ENCODE data around the gene PTCHD4.
"Not testable (repeated sequence)": the region's sequence is repeated elsewhere in the genome, so short reads cannot be mapped to it uniquely, and the experiment has no call there.

Gene PTCHD4

GRCh38 chr6:48111575-48111974 is 578 bp upstream of the PTCHD4 start:
- TF ChIP-seq, protein P1, sequence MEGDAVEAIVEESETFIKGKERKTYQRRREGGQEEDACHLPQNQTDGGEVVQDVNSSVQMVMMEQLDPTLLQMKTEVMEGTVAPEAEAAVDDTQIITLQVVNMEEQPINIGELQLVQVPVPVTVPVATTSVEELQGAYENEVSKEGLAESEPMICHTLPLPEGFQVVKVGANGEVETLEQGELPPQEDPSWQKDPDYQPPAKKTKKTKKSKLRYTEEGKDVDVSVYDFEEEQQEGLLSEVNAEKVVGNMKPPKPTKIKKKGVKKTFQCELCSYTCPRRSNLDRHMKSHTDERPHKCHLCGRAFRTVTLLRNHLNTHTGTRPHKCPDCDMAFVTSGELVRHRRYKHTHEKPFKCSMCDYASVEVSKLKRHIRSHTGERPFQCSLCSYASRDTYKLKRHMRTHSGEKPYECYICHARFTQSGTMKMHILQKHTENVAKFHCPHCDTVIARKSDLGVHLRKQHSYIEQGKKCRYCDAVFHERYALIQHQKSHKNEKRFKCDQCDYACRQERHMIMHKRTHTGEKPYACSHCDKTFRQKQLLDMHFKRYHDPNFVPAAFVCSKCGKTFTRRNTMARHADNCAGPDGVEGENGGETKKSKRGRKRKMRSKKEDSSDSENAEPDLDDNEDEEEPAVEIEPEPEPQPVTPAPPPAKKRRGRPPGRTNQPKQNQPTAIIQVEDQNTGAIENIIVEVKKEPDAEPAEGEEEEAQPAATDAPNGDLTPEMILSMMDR (IDR thresholded peaks at IDR 0.05; ENCODE audit: low read depth, low read length): no peak
- no peak for DNase-seq (ENCODE audit: extremely low read depth, low read depth)

GRCh38 chr6:48110436-48111142 is 408 bp downstream of the PTCHD4 start:
- TF ChIP-seq, protein P1 (IDR thresholded peaks at IDR 0.05; ENCODE audit: low read depth, low read length): no peak
- no peak for DNase-seq (ENCODE audit: extremely low read depth, low read depth)

DNA sequence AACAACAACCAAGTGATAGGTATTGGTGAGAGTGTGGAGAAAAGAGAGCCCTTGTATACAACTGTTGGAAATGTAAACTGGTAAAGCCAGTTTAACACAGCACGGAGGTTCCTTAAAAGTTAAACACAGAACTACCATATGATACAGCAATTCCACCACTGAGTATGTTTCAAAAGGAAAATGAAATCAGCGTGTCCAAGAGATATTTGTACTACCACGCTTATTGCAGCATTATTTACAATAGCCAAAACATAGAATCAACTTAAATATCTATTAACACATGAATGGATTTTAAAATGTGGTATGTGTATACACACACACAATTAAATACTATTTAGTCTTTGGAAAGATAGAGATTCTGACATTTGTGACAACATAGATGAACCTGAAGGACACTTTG is 1.1 kb downstream of the PTCHD4 start:
- DNase-seq (ENCODE audit: extremely low read depth, low read depth): no peak
- TF ChIP-seq, protein P1 (IDR thresholded peaks at IDR 0.05; ENCODE audit: low read depth, low read length): no peak

DNA sequence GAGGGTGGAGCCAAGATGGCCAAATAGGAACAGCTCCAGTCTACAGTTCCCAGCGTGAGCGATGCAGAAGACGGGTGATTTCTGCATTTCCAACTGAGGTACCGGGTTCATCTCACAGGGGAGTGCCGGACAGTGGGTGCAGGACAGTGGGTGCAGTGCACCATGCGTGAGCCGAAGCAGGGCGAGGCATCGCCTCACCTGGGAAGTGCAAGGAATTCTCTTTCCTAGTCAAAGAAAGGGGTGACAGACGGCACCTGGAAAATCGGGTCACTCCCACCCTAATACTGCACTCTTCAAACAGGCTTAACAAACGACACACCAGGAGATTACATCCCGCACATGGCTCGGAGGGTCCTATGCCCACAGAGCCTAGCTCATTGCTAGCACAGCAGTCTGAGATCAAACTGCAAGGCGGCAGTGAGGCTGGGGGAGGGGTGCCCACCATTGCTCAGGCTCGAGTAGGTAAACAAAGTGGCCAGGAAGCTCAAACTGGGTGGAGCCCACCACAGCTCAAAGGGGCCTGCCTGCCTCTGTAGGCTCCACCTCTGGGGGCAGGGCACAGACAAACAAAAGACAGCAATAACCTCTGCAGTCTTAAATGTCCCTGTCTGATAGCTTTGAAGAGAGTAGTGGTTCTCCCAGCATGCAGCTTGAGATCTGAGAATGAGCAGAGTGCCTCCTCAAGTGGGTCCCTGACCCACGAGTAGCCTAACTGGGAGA is 8.4 kb downstream of the PTCHD4 start:
- DNase-seq (ENCODE audit: extremely low read depth, low read depth): not testable (repeated sequence)

DNA sequence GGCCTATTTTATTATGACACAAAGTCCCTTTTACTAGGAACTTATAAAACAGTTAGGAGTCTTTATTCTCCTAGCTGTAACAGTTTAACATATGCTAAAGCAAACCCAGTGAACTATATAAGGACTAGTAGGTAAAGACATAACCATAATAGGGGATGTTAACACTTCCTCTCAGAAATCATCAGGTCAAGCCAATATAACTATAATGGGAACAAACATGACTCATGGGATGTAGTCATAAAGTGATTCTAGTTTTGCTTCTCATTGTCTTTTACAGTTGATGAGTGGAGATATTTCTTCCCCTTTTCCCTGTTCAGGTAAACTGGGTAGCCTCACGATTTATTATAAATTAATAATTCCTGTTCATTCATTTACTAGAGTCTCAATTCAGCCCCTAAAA is 9.7 kb downstream of the PTCHD4 start:
- TF ChIP-seq, protein P1 (IDR thresholded peaks at IDR 0.05; ENCODE audit: low read depth, low read length): no peak
- no peak for DNase-seq (ENCODE audit: extremely low read depth, low read depth)

- TF ChIP-seq, protein P1 (IDR thresholded peaks at IDR 0.05; ENCODE audit: low read depth, low read length): no peak
- DNase-seq (ENCODE audit: extremely low read depth, low read depth): no peak
These were observed 10.5 kb downstream of the PTCHD4 start for GRCh38 chr6:48100588-48100895.

- TF ChIP-seq, protein P1 (IDR thresholded peaks at IDR 0.05; ENCODE audit: low read depth, low read length): no peak
These were observed 11.0 kb downstream of the PTCHD4 start for GRCh38 chr6:48099713-48100587.

More at GRCh38 chr6:48099713-48100587, 11.0 kb downstream of the PTCHD4 start:
- DNase-seq (ENCODE audit: extremely low read depth, low read depth): no peak

Measured in AG09319 (cell line).